Measurements from ENCODE around the gene LINGO4.

DNA sequence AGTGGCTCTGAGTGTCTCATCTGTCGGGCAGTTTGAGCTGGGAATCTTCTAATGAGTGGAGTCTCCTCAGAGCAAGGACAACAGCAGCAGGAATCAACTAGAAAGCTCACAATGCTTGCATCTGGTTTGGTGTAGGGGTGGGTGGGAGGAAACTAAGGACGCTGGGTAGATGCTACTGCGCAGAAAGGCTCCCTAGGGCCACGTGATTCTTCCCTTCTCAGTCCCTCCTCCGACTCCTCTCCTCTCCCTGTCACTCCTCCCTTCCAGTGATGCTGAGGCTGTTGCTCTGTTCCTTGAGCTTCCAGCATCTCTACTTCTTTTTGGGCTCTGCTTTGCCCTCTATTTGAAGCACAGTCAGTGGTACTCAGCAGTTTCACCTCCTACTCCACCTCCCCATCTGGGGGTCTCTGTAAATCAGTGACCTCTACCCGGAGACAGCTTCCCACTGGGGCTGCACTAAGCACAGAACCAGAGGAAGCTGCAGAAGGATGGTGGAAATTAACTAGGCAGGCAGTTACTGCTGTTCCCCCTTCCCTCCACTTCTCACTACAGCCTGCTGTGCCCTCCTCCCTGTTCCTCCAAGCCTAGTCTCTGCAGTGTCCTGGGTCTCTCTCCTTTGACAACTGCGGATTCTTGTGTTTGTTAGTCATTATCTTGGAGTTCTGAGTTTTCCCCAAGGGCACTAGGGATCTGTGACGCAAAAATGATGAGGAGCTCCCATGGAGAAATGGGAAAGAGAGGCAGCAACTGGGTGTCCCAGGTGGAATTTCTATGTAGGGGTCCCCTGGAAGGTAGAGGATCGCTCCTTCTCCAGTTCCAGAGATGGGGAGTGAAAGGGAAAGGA, 5.8 kb downstream of the LINGO4 start:
- no peak for TF ChIP-seq ZNF658 (tag by site-specific recombination; IDR thresholded peaks at IDR 0.05)
- no peak for TF ChIP-seq MEIS1 (CRISPR knock-in tag; IDR thresholded peaks at IDR 0.05; ENCODE audit: borderline replicate concordance)

Data from HEK293 (cell line).